ENCODE measurements around the gene TRAPPC6A.

Gene TRAPPC6A

GRCh38 chr19:45184115-45184514 is 6.1 kb upstream of the TRAPPC6A start:
- DNase-seq = no peak

DNA sequence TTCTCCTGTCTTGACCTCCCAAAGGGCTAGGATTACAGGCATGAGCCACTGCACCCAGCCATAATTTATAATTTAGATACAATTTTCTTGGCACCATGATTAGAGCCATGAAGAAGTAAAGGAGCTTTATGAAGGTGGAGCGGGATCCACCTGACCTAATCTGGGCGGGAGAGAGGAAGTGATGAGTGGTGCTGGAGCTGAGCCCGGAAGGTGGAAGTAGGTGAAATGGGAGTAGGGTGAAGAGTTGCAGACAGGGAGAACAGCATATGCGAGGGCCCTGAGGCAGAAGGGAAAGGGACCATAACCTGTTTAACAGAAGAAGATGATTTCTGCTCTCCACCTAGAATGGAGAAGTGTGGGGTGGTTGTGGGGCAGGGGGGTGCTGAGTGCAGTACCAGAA is 4.7 kb upstream of the TRAPPC6A start:
- no peak for DNase-seq

DNA sequence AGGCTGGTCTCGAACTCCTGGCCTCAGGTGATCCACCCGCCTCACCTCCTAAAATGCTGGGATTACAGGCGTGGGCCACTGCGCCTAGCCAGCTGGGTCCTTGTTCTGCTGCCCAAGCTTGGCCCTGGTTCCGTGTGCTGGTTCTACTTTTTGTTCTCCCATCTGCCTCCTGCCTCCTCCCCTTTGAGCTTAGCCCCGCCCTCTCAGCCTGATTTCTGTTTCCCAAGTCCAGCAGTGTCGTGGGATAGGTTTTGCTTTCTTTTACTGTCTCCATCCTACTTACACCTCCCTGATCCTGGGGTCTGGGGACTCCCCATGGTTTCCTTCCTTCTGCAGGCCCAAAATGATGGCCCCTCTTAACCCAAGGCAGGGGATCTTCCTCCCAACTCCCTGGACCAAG is 2.9 kb upstream of the TRAPPC6A start:
- no peak for DNase-seq

DNA sequence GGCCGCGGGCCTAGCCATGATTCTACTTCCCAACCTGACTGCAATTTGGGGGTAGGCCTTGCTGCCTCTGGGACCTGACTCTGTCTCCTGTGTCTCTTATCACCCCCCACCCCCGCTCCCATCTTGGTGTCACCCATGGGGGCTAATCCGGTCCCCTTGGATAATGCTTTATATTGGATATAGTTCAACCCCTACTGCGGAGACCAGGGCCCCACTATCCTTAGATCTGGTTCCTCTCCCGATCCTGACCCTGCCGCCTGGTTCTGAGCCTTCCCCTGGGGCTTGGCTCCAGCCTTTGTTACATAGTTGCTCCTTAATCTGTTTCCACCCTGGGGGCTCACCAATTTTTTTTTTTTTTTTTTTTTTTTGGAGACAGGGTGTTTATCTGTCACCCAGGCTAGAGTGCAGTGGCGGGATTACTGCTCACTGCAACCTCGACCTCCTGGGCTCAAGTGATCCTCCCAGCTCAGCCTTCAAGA is 1.9 kb upstream of the TRAPPC6A start:
- DNase-seq = peak; percentile 31

DNA sequence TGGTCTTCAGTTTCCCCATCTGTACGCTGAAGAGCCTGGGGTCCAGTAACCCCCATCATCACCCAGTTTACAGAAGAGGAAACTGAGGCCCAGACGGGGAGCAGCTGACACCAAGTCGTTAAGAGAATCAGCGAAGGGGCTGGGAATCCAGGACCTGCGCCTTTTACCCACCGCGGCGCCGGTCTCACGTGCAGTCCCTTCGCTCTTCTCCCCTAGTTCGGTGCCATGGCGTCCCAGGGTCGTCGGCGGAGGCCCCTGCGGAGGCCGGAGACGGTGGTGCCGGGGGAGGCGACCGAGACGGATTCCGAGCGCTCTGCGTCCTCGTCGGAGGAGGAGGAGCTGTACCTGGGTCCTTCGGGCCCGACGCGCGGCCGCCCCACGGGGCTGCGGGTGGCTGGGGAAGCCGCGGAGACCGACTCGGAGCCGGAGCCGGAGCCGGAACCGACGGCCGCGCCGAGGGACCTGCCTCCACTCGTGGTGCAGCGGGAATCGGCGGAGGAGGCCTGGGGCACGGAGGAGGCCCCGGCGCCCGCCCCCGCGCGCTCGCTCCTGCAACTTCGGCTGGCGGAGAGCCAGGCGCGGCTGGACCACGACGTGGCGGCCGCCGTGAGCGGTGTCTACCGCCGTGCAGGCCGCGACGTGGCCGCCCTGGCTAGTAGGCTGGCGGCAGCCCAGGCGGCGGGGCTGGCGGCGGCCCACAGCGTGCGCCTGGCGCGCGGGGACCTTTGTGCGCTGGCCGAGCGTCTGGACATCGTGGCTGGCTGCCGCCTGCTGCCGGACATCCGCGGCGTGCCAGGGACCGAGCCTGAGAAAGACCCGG is 1.2 kb upstream of the TRAPPC6A start:
- DNase-seq = peak; percentile 50

DNA sequence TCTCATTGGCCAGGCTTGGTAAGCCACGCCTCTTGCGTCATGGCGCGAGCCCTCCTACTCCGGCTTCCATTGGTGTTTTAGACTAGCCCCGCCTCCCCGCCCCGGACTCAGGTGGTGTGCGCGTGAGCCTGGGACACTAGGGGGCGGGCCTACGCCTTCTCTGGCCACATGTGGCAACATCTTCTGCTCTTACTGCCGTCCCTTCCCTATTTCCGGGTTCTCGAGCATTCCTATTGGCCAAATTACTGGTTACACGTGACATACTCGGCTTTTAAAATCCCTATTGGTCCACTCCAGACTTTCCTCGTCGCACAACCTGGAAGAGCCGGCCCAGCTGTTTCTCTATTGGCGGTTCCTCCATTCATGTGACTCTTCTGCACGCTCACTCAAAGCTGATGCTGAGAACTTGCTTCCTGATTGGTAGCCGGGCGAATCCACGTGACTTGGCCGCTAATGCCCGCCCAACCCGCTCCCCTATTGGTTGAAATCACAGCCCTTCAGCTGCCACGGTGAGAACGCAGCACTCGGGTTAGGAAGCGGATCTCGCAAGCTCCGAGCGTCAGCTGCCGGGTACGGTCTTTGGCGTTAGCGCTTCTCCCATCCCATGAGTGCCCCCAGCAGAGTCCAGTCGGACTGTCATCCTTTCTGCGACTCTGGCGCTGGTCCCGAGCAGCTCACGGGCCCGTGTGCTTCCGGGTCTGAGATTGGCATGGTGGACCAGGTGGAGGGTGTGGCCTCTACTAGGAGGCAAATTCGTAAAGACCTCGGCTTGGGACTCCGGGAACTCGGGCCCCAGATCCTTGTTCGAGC is 430 bp upstream of the TRAPPC6A start, which contains the start of gene BLOC1S3:
BLOC1S3 (plus strand) TSS at position 523 of the 810 bp plus-strand sequence. CDS start 513 bp downstream, outside the sequence.
- peak; percentile 100 for DNase-seq

GRCh38 chr19:45175515-45176345 is 2.3 kb downstream of the TRAPPC6A start:
- no peak for DNase-seq

DNA sequence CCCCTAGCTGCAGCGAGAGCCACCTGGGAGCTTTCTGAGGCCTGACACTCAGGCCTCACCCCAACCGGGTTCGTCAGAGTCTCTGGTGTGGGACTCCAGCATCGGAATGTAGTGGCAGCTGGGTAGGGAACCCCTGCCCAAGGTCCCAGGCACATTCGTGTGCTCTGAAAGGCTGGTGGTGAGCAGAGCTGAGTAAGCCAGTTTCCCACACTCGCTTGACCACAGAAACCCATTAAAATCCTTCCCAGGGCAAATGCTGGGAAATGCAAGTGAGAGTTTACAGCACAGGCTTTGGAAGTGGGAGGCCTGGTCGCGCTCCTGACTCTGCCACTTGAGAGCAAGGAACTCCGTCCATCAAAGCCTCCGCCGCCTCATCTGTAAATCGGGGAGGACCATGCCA is 4.2 kb downstream of the TRAPPC6A start:
- DNase-seq = no peak

- DNase-seq = peak; percentile 51
These were observed 5.3 kb downstream of the TRAPPC6A start for GRCh38 chr19:45172611-45173208.

DNA sequence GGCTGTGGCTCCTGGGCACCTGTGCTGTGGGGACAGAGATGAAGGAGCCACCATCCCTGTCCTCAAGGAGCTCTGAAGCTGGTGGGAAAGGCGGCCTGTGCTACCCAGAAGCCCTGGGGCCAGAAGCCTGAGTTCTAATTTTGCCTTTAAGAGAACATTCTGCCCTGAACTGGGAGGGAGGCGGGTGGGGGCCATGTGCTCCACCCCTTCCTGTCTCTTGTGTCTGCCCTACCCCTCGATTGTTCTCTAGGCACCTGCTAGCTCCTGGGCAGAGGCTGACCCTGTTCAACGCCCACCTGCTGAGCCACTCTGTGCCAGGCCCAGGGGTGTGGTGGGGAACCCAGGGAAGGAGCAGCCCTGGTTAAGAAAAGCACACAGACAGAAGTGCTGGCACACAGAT is 5.9 kb downstream of the TRAPPC6A start:
- peak; percentile 32 for DNase-seq

DNA sequence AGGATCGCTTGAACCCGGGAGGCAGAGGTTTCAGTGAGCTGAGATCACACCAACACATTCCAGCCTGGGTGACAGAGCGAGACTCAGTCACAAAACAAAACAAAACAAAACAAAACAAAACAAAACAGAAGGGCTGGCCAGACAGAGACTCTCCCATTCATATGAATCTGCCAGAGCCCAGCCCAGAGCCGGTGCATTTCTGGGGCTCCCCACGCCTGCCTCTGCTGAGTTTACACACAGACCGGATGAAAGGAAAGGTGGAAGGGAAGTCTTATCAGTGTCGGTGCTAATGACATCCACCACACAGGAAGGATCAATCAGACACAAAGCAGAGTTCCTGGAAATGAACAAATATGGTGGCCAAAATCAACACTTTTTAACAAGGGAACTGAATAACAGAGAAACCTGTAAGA is 6.8 kb downstream of the TRAPPC6A start:
- peak; percentile 71 for DNase-seq

DNA sequence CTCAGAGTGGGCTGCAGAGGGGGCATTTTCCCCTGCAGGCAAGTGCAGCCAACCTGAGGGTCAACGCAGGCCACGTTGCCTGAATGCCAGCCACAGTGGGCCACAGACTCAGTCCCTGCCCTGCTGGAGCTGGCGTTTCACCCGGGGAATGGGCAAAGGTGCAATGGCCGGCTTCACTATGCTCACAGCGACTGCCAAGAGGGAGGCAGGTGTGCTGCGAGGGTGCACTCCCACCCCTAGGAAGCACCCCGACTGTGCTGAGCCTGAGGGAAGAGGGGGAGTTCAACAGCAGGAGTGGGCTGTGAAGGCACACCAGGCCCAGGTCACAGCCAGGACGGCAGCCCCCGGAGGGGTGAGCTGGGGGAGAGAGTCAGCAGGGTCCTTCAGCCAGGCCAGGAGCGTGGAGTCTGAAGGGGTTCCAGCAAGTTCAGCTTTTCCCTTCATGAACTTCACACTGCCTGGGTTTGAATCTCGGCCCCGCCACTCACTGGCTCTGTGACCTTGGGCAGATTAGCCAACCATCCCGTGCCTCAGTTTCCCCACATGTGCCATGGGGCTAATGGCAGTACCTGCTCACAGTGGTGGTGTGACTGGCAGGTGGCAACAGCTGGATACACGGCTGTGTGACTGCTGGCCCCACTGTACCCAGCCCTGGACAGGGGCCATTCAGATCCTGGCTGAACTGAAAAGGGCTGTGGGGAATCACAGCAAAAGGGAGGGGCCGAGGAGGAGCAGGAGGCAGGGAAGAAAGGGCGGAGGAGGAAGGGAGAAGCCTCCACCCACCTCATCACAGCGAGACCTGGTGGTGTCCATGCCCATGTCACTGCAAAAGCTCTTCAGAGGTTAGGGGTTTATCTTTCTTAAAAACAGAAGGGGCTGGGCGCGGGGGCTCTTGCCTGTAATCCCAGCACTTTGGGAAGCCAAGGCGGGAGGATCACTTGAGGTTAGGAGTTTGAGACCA is 7.6 kb downstream of the TRAPPC6A start:
- no peak for DNase-seq

DNA sequence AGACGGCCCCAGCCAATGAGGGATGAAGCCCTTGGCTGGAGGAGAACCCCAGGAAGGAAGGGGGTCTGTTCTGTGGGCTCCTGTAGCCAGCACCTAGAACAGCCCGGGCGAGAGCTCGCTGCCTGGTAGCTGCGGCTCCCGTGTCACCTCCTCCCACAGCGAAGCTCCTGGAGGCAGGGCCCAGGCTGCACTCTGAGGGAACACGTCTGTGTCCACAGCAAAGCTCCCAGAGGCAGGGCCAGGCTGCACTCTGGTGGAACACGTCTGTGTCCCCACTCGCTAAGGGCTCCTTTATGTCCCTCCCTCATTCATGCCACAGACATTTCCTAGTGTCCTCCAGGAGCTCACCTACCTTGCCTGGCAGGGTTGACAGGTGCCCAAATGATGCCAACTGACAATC is 8.4 kb downstream of the TRAPPC6A start:
- no peak for DNase-seq

GRCh38 chr19:45168767-45169351 is 9.2 kb downstream of the TRAPPC6A start:
- peak; percentile 59 for DNase-seq

DNA sequence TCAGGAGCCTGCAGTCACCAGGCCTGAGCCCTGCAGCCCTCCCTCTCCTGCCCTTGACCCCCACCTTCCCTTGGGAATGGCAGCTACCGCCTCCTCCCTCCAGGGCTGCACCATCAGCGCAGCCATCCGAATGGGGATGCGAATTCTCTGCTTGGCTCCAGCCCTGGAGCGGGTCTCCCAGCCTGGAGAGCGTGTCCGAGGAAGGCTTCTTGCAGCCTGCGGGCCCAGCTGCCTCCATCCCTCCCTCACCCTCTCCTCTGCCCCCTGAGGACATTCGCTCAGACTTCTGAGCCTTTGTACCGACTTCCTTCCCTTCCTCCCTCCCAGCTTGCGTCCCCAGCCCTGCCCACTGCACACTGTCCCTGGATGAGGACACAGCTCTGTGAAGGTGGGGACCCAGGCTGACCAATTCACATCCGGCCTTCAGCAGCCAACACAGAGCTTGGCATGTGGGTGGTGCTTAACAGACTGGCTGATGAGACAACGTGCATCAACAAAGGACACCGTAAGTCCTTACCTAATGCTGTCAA is 11.2 kb downstream of the TRAPPC6A start:
- DNase-seq = no peak

- DNase-seq = peak; percentile 86
These were observed 13.3 kb downstream of the TRAPPC6A start for GRCh38 chr19:45164577-45165335.

- no peak for DNase-seq
These were observed 14.1 kb downstream of the TRAPPC6A start for GRCh38 chr19:45163751-45164460.

- DNase-seq = no peak
These were observed 14.9 kb downstream of the TRAPPC6A start for GRCh38 chr19:45163156-45163555.

GRCh38 chr19:45162608-45163143 is 15.4 kb downstream of the TRAPPC6A start:
- DNase-seq = no peak

Data from hematopoietic multipotent progenitor cell treated with erythropoietin and hydrocortisone succinate and interleukin-3 and kit ligand, for 4 days (in vitro differentiated cells).